ENCODE measurements around the gene LMAN2. TPM values are rescaled to one million over a fixed set of nuclear protein-coding genes. Genes with fewer than 3 reads are reported as not detected.

LMAN2 gene
- total RNA-seq, 1 donor from 2014 or later = 75.6 TPM

Other genes with a start within 250 kb of the LMAN2 start
- 151 TPM for gene NSD1, start 217.9 kb downstream of the LMAN2 start, total RNA-seq (ENCODE audit: unreplicated experiment)
- gene RAB24, start 47.9 kb downstream of the LMAN2 start, total RNA-seq (ENCODE audit: unreplicated experiment) = 13.5 TPM
- gene PRELID1, start 47.9 kb downstream of the LMAN2 start, total RNA-seq (ENCODE audit: unreplicated experiment) = 88.2 TPM
- gene MXD3, start 39.8 kb downstream of the LMAN2 start, total RNA-seq (ENCODE audit: unreplicated experiment) = 17.3 TPM
- 15.9 TPM for gene RGS14, start 6.3 kb upstream of the LMAN2 start, total RNA-seq (ENCODE audit: unreplicated experiment)
- gene SLC34A1, start 32.8 kb upstream of the LMAN2 start, total RNA-seq (ENCODE audit: unreplicated experiment) = not detected
- not detected for gene PFN3, start 49.0 kb upstream of the LMAN2 start, total RNA-seq (ENCODE audit: unreplicated experiment)
- gene F12, start 57.9 kb upstream of the LMAN2 start, total RNA-seq (ENCODE audit: unreplicated experiment) = 5.4 TPM
- 43.9 TPM for gene GRK6, start 75.0 kb upstream of the LMAN2 start, total RNA-seq (ENCODE audit: unreplicated experiment)
- 4.1 TPM for gene PRR7, start 95.1 kb upstream of the LMAN2 start, total RNA-seq (ENCODE audit: unreplicated experiment)
- gene DBN1, start 122.0 kb upstream of the LMAN2 start, total RNA-seq (ENCODE audit: unreplicated experiment) = 1,261 TPM
- gene PDLIM7, start 145.9 kb upstream of the LMAN2 start, total RNA-seq (ENCODE audit: unreplicated experiment) = 430 TPM
- 29.2 TPM for gene DOK3, start 158.2 kb upstream of the LMAN2 start, total RNA-seq (ENCODE audit: unreplicated experiment)
- 125 TPM for gene DDX41, start 165.3 kb upstream of the LMAN2 start, total RNA-seq (ENCODE audit: unreplicated experiment)
- gene FAM193B, start 202.9 kb upstream of the LMAN2 start, total RNA-seq (ENCODE audit: unreplicated experiment) = 227 TPM
- 94.6 TPM for gene TMED9, start 240.5 kb upstream of the LMAN2 start, total RNA-seq (ENCODE audit: unreplicated experiment)
- gene B4GALT7, start 248.5 kb upstream of the LMAN2 start, total RNA-seq (ENCODE audit: unreplicated experiment) = 29.3 TPM